HL-60 (cell line): Measurements from ENCODE around the gene RNF225.

Experiments
- GABPA ChIP-seq: IDR thresholded peaks from 2 replicates; pipeline ENCODE4 v1.6.1; 2012; ENCODE audit warnings: low read depth
- POLR2AphosphoS5 ChIP-seq: IDR thresholded peaks from 2 replicates; pipeline ENCODE4 v1.6.1; 2012; ENCODE audit warnings: low read depth
- REST ChIP-seq: IDR thresholded peaks from 2 replicates; pipeline ENCODE4 v1.6.1; 2012; ENCODE audit warnings: low read depth; ENCODE audit not compliant: insufficient replicate concordance
- TF ChIP-seq, protein P1 (sequence below): IDR thresholded peaks from one replicate; pipeline ENCODE4 v1.5.1; 2011; ENCODE audit warnings: low read length, control low read depth, inconsistent platforms; ENCODE audit not compliant: insufficient read depth

DNA sequence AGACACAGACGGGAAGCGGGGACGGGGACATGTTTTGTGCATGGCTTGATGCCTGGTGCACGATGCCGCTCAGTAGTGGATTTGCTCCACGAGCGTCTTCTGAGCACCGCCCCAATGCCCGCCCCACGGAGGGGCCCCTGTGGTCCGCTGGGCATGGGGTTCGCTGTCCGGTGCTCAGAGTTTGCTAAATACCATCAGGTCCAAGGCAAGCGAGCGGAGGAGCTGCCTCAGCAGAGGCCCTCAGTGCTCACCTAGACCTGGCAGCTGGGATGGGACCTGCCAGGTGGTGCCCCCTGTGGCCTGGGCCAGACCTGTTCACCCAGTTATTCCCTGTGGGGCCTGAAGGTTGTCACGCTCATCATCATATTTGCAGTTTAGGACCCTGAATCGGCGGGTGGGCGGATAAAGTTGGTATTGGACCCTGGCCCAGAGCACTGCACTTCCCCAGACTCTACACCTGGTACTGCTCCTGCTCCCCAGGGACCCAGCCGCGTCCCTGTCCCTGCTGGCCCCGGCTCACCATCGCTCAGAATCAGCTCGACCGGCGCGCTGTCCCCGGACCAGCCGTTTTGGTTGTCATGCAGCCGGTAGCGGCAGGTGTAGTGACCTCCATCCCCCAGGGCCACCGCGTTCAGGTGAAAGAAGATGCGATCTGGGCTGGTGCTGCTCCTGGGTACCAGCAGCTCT lies 44.4 kb upstream of the RNF225 start:
- TF ChIP-seq, protein P1, sequence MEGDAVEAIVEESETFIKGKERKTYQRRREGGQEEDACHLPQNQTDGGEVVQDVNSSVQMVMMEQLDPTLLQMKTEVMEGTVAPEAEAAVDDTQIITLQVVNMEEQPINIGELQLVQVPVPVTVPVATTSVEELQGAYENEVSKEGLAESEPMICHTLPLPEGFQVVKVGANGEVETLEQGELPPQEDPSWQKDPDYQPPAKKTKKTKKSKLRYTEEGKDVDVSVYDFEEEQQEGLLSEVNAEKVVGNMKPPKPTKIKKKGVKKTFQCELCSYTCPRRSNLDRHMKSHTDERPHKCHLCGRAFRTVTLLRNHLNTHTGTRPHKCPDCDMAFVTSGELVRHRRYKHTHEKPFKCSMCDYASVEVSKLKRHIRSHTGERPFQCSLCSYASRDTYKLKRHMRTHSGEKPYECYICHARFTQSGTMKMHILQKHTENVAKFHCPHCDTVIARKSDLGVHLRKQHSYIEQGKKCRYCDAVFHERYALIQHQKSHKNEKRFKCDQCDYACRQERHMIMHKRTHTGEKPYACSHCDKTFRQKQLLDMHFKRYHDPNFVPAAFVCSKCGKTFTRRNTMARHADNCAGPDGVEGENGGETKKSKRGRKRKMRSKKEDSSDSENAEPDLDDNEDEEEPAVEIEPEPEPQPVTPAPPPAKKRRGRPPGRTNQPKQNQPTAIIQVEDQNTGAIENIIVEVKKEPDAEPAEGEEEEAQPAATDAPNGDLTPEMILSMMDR: no peak
- TF ChIP-seq POLR2AphosphoS5 (no peak), GABPA (no peak), REST (no peak)
